Renal pelvis (tissue), 3 donors: Measurements from ENCODE around the gene NDC1. TPM values are rescaled to one million over a fixed set of nuclear protein-coding genes. Genes with fewer than 3 reads are reported as not detected.

Experiments
- polyA plus RNA-seq, 3 donors: library from polyadenylated mRNA; unstranded; fragments of 120-200 nt; gene quantifications; one replicate each; pipeline ENCODE4 v1.2.1, GENCODE V29; 2013; ENCODE audit not compliant: insufficient read length in 3 of 3

Gene NDC1
- polyA plus RNA-seq, 3 donors = 27.1 to 29.4 (median 28.4) TPM

Other genes with a start within 250 kb of the NDC1 start
- 1 to 10 TPM; 3.6 to 4.5 (median 3.9) TPM for gene GLIS1, start 99.1 kb downstream of the NDC1 start, polyA plus RNA-seq
- 10 to 100 TPM; 30.6 to 36.6 (median 35.5) TPM for gene YIPF1, start 51.5 kb upstream of the NDC1 start, polyA plus RNA-seq
- 1 to 10 TPM; 5.4 to 7.1 (median 7.1) TPM for gene DIO1, start 55.9 kb upstream of the NDC1 start, polyA plus RNA-seq
- 10 to 100 TPM; 42.1 to 58.2 (median 53.9) TPM for gene IFT25, start 107.4 kb upstream of the NDC1 start, polyA plus RNA-seq
- gene LRRC42, start 108.1 kb upstream of the NDC1 start, polyA plus RNA-seq = 10 to 100 TPM; 40.8 to 44.8 (median 42.4) TPM
- under 1 TPM in 1 of 3 donors, not detected in 2; 0.07 TPM for gene LDLRAD1, start 179.9 kb upstream of the NDC1 start, polyA plus RNA-seq
- 100 to 1,000 TPM; 308 to 352 (median 329) TPM for gene TMEM59, start 214.9 kb upstream of the NDC1 start, polyA plus RNA-seq
- 1 to 10 TPM; 7.2 to 10.0 (median 9.2) TPM for gene TCEANC2, start 215.3 kb upstream of the NDC1 start, polyA plus RNA-seq